ENCODE data around the gene PNPLA4.

GRCh38 chrX:7953446-7953845, 26.2 kb upstream of the PNPLA4 start:
- TF ChIP-seq CTCF (IDR thresholded peaks at IDR 0.05 in 2 of 3, conservative IDR thresholded peaks at IDR 0.05 in 1 of 3; ENCODE audit: borderline replicate concordance in 1 of 3, insufficient read depth in 1 of 3, low read depth in 2 of 3, low read length in 2 of 3) (no peak), YY1 (IDR thresholded peaks at IDR 0.05; ENCODE audit: extremely low read depth, insufficient replicate concordance, low read depth, low read length) (no peak), SP1 (IDR thresholded peaks at IDR 0.05; ENCODE audit: low read depth) (no peak), ZNF274 (IDR thresholded peaks at IDR 0.05; ENCODE audit: low read depth, low read length) (no peak), POLR2A (IDR thresholded peaks at IDR 0.05; ENCODE audit: borderline replicate concordance, extremely low read depth, insufficient read depth, insufficient read length) (no peak), POLR2AphosphoS5 (IDR thresholded peaks at IDR 0.05; ENCODE audit: low read depth, low read length) (no peak)

All from HCT116 (cell line).